Sciatic nerve (tissue), 2 donors: ENCODE results near the gene PSEN2. TPM values are rescaled to one million over a fixed set of nuclear protein-coding genes. Genes with fewer than 3 reads are reported as not detected.

ENCODE experiments used
- ATAC-seq: fragments of 200-7000 bp; cut with Tn5 transposase; one replicate; pipeline ENCODE4 v1.9.1; 2020; ENCODE audit warnings: mild to moderate bottlenecking, moderate library complexity
- DNase-seq: peaks from one replicate; pipeline ENCODE4 v3.0.0-alpha.2; 2020; ENCODE audit warnings: low spot score
- intact Hi-C: fragments of 100-400 bp; cut with DNase I; formaldehyde crosslinking; loops from one replicate; pipeline ENCODE4 v1.14.2; 2022
- total RNA-seq: library from RNA; stranded (reverse); fragmentation: NEBNext Ultra II Directional; extraction: Animal tissue kit (Norgen Biotek cat#: 25700); gene quantifications from one replicate; pipeline ENCODE4 v1.2.1, GENCODE V29; 2021
- donor health status: DM: no; HTN: no; CAD: no.
- donor health status: DM: no; HTN: no; CAD: no.

Gene PSEN2
- total RNA-seq, 1 donor from 2014 or later = 12.5 TPM

GRCh38 chr1:226882631-226883409, 12.4 kb downstream of the PSEN2 start:
- DNase-seq (no peak), ATAC-seq (peak; percentile 73)
- intact Hi-C loops = no loop called here

DNA sequence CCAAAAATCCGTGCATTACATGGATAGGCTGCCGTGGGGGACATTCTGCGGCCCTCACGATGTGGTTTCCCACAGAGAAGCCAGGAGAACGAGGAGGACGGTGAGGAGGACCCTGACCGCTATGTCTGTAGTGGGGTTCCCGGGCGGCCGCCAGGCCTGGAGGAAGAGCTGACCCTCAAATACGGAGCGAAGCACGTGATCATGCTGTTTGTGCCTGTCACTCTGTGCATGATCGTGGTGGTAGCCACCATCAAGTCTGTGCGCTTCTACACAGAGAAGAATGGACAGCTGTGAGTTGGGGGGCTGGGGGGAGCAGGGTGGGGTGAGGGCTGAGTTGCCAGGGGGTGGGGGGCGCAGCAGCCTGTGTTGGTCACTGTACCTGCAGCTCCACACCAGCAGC, 13.2 kb downstream of the PSEN2 start:
- no peak for DNase-seq
- ATAC-seq = no peak
- intact Hi-C loops = no loop called here

- ATAC-seq (no peak), DNase-seq (no peak)
- intact Hi-C loops = no loop called here
Measured at GRCh38 chr1:226884116-226884625, 13.8 kb downstream of the PSEN2 start.

- intact Hi-C loops = no loop called here
- ATAC-seq = no peak
- no peak for DNase-seq
Measured at GRCh38 chr1:226884966-226885820, 14.8 kb downstream of the PSEN2 start.

DNA sequence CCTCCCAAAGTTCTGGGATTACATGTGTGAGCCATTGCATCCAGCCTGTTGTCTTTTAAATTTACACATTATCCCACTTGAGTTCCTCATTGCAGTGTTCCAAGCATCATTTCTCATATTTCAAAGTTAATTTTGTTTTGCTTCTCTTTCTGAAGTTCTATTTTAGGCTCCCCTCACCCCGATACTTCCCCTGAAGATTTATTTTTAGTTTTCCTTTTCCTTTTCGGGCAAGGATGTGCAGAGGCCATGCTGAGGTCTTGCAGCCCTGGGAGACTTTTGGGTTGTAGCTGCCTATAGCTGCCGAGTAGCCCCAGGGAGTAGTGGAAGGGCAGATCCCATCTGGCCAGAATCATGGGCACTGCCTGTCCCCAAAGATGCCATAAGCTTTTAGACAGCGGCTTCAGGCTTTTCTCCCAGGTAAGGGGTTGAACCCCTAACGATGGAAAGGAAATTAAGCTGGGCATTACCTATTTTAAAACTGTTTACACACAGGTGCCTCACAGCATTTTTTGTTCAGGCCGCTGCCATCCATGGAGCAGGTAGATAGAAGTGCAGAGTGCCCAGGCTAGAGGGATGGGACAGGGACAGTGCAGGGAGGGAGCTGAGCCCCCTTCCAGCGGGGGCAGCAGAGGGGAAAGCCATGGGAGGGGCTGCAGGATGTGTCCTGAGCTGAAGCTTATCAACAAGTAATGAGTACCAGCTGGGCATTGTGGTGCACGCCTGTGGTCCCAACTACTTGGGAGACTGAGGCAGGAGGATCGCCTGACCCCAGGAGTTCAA, 15.9 kb downstream of the PSEN2 start:
- DNase-seq (no peak), ATAC-seq (no peak)
- intact Hi-C loops = no loop called here

- ATAC-seq (no peak), DNase-seq (no peak)
- intact Hi-C loops = no loop called here
Measured at GRCh38 chr1:226887006-226887405, 16.6 kb downstream of the PSEN2 start.

DNA sequence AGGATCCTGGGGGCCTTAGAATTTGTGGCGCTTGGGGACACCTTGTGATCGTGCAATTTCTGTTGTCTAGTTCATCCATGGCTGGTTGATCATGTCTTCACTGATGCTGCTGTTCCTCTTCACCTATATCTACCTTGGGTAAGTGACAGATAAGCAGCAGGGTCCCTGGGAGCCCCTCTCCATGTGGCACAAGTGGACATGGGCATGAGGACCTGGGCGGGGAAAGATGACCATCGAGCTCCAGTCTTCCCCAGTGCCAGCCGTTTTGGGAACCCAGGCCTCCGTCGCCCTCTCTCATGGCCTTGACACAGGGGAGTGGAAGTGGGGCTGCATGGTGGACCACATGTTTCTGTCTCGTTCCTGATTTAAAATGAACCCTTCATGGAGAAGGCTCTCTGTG, 17.6 kb downstream of the PSEN2 start:
- no peak for DNase-seq
- ATAC-seq = no peak
- intact Hi-C loops = no loop called here

GRCh38 chr1:226888816-226889215, 18.4 kb downstream of the PSEN2 start:
- ATAC-seq = no peak
- DNase-seq = no peak
- intact Hi-C loops = no loop called here

DNA sequence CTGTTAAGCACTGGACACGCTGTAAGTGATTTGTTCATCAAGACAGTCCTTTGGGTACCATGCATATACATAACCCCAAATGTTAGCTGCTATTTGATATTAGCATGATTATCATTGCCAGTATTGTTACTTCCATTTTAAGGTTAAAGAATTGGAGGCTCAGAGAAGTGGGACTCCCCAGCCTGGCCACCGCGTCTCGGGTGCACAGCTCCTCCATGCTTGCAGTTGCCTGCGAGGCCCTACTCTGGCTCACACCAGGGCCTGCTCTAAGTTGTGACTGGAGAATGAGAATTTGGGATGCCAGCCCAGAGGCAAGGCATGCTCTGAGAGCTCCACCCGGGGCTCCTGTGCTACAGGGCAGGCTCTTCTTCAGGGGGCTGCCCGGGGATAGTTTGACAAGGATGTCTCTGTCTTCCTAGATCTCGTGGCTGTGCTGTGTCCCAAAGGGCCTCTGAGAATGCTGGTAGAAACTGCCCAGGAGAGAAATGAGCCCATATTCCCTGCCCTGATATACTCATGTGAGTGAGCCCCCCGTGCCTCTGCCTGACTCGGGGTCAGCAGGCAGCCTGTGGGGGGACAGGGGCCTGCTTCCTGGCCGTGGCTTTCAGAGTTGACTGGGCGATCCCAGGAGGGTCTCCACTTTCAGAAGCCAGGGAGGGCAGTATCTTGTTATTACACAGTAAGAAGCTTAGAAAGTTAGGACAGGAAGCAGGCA, 19.4 kb downstream of the PSEN2 start:
- no peak for DNase-seq
- intact Hi-C loops = no loop called here
- ATAC-seq = no peak

GRCh38 chr1:226890331-226891108, 20.1 kb downstream of the PSEN2 start:
- ATAC-seq (no peak), DNase-seq (no peak)
- intact Hi-C loops = no loop called here

GRCh38 chr1:226891346-226891745, 20.9 kb downstream of the PSEN2 start:
- ATAC-seq (no peak), DNase-seq (no peak)
- intact Hi-C loops = no loop called here

DNA sequence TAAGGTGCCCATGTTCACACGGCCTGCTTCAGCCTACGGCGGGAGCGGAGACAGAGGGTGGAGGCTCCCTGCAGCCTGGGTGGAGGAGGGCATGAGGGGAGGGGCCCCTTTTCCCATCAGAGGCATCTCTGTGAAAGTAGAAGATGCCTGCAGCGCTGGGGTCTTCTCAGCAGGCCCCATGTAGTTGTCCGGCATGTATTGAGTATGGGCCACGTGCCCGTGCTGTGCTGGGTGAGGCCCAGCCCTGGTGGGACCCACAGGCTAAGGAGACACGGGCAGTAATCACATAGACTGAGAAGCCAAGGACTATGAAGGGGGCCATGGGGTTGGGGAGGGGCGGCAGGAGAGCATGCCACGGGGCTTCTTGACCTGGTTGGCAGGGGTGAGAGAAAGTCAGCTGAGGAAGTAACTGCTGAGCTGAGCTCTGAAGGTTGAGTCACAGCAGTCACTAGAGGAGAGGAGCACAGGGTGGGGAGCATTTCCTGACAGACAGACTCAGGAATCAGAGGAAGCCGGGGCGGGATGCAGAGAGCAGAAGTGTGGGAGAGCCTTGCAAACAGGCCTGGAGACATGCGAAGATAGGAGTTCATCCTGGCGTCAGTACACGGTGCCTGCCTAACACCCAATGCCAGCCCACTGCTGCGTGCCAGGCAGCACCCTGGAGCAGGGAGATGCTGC, 21.6 kb downstream of the PSEN2 start:
- intact Hi-C loops = no loop called here
- DNase-seq = no peak
- ATAC-seq = peak; percentile 17

- no peak for DNase-seq
- peak; percentile 11 for ATAC-seq
- intact Hi-C loops = no loop called here
Measured at GRCh38 chr1:226892524-226892875, 22.1 kb downstream of the PSEN2 start.

DNA sequence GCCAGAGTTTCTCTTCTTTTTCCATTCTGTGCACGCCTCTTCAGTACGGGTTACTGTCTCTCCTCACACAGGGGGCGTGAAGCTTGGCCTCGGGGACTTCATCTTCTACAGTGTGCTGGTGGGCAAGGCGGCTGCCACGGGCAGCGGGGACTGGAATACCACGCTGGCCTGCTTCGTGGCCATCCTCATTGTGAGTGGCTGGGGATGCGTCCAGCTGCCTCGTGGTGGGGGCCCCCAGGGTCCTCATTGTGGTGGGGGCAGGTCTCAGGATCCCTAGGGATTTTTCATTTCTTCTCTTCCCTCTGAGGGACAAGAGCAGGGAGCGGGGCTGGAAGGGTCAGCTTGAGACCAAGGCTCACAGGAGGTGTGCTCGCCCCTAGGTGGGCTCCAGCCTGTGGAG, 23.5 kb downstream of the PSEN2 start:
- ATAC-seq = no peak
- intact Hi-C loops = no loop called here
- no peak for DNase-seq

DNA sequence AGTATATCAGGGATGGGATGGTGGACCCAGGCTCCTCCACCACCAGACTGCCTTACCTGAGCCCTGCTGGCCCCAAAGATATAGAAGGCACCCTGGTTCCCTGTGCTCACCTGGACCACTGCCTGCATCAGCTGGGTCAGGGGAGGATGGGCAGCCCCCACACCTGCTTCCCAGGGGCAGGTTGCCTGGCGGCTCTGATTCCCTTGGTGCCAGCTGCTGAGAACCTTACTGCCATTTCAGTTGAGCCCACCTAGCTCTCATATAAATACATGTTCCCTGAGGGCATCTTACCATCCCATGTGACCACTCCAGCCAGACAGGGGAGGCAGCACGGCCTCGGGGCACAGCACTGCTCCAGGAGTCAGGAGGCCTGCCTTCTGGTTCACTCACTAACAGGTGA, 24.4 kb downstream of the PSEN2 start:
- no peak for ATAC-seq
- no peak for DNase-seq

DNA sequence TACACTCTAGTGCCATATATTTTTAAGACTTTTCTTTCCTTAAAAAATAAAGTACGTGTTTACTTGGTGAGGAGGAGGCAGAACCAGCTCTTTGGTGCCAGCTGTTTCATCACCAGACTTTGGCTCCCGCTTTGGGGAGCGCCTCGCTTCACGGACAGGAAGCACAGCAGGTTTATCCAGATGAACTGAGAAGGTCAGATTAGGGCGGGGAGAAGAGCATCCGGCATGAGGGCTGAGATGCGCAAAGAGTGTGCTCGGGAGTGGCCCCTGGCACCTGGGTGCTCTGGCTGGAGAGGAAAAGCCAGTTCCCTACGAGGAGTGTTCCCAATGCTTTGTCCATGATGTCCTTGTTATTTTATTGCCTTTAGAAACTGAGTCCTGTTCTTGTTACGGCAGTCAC, 25.2 kb downstream of the PSEN2 start:
- intact Hi-C loops = no loop called here

More for the DNA sequence above, 24.4 kb downstream of the PSEN2 start:
- intact Hi-C loops = no loop called here

GRCh38 chr1:226898246-226898645, 27.8 kb downstream of the PSEN2 start:
- no peak for DNase-seq
- no peak for ATAC-seq
- intact Hi-C loops = no loop called here

More for the DNA sequence above, 25.2 kb downstream of the PSEN2 start:
- DNase-seq = no peak
- ATAC-seq = no peak

- DNase-seq (no peak), ATAC-seq (no peak)
- intact Hi-C loops = no loop called here
Measured at GRCh38 chr1:226901421-226901820, 31.0 kb downstream of the PSEN2 start.
